ENCODE data around the gene FMR1. TPM values are rescaled to one million over a fixed set of nuclear protein-coding genes. Genes with fewer than 3 reads are reported as not detected.

FMR1 gene
- total RNA-seq, 6 experiments from 2014 or later = 17.7 to 21.7 (median 19.9) TPM

DNA sequence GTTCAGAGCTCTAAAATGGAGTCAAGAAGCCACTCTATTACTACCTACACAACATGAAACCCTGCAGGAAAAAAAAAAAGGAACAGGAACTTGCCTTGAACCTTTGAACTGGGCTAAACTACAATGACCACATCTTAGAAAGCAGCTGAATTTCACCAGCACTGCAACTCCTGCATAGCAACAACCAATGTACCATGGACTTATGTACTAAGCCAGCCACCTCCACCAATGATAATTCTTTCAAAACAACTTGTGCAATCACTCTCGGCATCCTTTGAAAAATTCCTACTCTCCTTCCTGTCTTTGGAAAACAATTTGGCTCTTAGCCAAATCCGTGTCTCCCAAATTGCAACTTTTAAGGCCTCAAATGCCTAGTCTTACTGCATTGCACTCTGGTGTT is 26.8 kb upstream of the FMR1 start:
- no peaks in the 10 kb centered on the region for H3K9me3 Mint-ChIP-seq
- H3K4me1 Mint-ChIP-seq (ENCODE audit: low read depth) = no peaks in the 10 kb centered on the region
- H3K4me3 Mint-ChIP-seq = no peak overlapping the region
- H3K36me3 Mint-ChIP-seq (ENCODE audit: low read depth) = no peaks in the 10 kb centered on the region
- H3K27ac Mint-ChIP-seq = no peak overlapping the region
- TF ChIP-seq, protein P1, sequence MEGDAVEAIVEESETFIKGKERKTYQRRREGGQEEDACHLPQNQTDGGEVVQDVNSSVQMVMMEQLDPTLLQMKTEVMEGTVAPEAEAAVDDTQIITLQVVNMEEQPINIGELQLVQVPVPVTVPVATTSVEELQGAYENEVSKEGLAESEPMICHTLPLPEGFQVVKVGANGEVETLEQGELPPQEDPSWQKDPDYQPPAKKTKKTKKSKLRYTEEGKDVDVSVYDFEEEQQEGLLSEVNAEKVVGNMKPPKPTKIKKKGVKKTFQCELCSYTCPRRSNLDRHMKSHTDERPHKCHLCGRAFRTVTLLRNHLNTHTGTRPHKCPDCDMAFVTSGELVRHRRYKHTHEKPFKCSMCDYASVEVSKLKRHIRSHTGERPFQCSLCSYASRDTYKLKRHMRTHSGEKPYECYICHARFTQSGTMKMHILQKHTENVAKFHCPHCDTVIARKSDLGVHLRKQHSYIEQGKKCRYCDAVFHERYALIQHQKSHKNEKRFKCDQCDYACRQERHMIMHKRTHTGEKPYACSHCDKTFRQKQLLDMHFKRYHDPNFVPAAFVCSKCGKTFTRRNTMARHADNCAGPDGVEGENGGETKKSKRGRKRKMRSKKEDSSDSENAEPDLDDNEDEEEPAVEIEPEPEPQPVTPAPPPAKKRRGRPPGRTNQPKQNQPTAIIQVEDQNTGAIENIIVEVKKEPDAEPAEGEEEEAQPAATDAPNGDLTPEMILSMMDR (IDR thresholded peaks at IDR 0.05) = no peak
- no peak for DNase-seq
- no peaks in the 10 kb centered on the region; the same call in 1 of the 2 replicates for H3K27me3 Mint-ChIP-seq (ENCODE audit: insufficient read depth)

DNA sequence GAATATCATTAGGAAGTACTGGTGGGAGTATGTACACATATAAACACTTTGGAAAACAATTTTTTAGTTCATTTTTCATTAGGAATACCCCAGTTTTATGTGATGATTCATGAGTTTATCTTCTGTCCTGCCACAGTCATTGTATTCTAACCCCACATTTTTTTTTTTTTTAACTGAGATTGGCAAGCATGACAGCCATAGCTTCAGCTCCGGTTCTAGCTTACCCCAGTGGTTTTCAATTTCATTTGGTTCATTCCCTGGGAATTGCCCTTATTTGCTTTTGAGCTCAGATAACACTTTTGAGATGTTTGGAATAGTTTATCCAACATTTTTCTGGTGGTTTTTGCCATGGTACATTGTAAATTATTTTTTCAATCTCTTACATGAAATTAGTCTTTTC is 21.0 kb upstream of the FMR1 start:
- no peaks in the 10 kb centered on the region; the same call in 1 of the 2 replicates for H3K4me1 Mint-ChIP-seq (ENCODE audit: low read depth)
- no peak for DNase-seq
- H3K4me3 Mint-ChIP-seq = no peak overlapping the region
- TF ChIP-seq, protein P1 (IDR thresholded peaks at IDR 0.05) = no peak
- no peak overlapping the region for H3K27ac Mint-ChIP-seq
- no peaks in the 10 kb centered on the region for H3K36me3 Mint-ChIP-seq (ENCODE audit: low read depth)
- H3K27me3 Mint-ChIP-seq (ENCODE audit: insufficient read depth) = no peaks in the 10 kb centered on the region; the same call in 1 of the 2 replicates
- no peaks in the 10 kb centered on the region for H3K9me3 Mint-ChIP-seq

DNA sequence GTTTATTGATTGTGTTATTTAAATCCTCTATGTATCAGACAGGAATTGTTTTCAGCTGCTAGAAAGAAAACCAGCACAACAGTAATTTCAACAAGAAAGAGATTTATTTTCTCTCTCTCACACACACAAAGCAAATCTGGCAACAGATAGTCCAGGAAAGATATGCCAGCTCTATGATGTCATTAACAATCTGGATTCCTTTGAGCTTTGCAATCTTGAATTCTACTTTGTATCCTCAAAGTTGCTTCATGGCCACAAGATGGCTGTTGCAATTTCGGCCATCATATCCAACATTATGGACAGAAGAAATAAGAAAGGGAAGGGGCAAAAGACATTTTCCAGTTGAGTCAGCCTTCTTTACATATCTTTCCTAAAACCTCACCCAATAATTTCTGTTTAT is 19.8 kb upstream of the FMR1 start:
- Mint-ChIP-seq H3K4me3 (no peak overlapping the region), H3K27me3 (ENCODE audit: insufficient read depth) (no peaks in the 10 kb centered on the region; the same call in 1 of the 2 replicates), H3K27ac (no peak overlapping the region), H3K4me1 (ENCODE audit: low read depth) (no peaks in the 10 kb centered on the region; the same call in 1 of the 2 replicates), H3K36me3 (ENCODE audit: low read depth) (no peaks in the 10 kb centered on the region), H3K9me3 (no peaks in the 10 kb centered on the region)
- TF ChIP-seq, protein P1 (IDR thresholded peaks at IDR 0.05) = no peak
- DNase-seq = peak; percentile 0

DNA sequence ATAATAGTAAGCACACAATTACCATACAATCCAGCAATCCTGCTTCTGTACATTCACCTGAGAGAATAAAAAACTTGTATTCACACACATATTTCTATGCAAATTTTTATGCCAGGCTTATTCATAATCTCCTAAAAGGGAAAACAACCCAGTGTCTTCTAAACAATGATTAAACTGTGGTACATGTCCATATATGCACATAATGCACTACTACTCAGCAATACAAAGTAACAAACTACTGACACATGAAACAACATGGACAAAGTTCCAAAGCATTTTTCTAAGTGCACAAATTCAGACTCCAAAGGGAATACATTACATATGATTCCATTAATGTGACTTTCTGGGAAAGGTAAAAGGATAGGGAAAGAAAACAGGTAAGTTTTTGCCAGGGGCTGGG is 18.0 kb upstream of the FMR1 start:
- Mint-ChIP-seq H3K27ac (no peak overlapping the region), H3K9me3 (no peaks in the 10 kb centered on the region), H3K36me3 (ENCODE audit: low read depth) (no peaks in the 10 kb centered on the region), H3K27me3 (ENCODE audit: insufficient read depth) (no peaks in the 10 kb centered on the region; the same call in 1 of the 2 replicates), H3K4me1 (ENCODE audit: low read depth) (no peaks in the 10 kb centered on the region; the same call in 1 of the 2 replicates), H3K4me3 (no peak overlapping the region)
- TF ChIP-seq, protein P1 (IDR thresholded peaks at IDR 0.05) = no peak
- DNase-seq = no peak

DNA sequence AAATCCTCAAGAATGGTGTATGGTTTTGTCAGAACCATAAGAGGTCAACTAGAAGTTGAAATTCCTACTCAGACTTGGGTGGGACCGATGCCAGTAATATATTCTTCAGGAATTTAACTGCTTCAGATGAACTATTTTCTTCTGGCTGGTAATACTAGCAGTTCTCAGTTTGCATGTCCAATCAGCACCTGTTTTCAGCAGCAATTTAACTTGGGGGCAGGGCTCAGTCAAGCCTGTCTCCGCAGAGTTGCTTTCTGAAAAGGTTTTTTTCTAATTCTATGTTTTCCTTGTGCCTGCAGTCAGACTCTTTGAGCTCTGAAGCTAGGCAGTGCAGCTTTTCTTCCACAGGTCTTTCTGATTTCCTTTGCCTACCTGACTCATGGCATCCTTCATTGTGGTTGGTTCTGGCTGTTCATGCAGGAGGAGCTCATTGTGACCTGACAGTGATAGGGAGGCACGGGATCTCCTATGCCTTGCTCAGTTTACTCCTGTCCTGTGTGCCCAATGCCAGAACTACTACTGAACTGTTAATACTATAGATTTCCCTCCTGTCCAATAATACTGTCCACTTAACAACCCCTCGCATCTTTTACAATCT is 17.3 kb upstream of the FMR1 start:
- Mint-ChIP-seq H3K36me3 (ENCODE audit: low read depth) (no peaks in the 10 kb centered on the region), H3K27me3 (ENCODE audit: insufficient read depth) (no peaks in the 10 kb centered on the region; the same call in 1 of the 2 replicates), H3K4me1 (ENCODE audit: low read depth) (no peaks in the 10 kb centered on the region; the same call in 1 of the 2 replicates), H3K27ac (no peak overlapping the region), H3K4me3 (no peak overlapping the region), H3K9me3 (no peaks in the 10 kb centered on the region)
- DNase-seq = no peak
- TF ChIP-seq, protein P1 (IDR thresholded peaks at IDR 0.05) = no peak
